Islet precursor cell (in vitro differentiated cells): Measurements from ENCODE around the gene AFF3.
A peak's percentile ranks its signal among the peaks of the same experiment; 100 is the strongest.

Source experiments
- DNase-seq: peaks from one replicate; pipeline ENCODE4 v3.0.0-alpha.2; 2018

The AFF3 gene

DNA sequence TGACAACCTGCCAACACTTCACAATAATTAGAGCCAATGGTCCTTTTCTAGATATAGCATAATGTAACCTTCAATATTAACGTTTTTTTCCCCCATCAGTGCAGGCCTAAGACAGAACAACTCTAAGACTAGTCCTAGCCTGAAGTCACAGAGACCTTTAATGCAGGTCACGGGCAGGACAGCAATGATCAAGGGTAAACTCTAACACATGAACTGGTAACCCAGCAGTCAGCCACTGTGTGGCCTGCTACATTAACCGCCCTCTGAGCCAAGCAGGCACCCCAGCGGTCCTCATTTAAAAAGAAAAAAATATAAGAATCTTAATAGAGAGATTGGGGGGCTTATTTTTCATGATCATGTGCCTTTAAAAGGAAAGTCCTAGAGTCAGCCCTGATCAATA, 290.6 kb downstream of the AFF3 start:
- DNase-seq: no peak

DNA sequence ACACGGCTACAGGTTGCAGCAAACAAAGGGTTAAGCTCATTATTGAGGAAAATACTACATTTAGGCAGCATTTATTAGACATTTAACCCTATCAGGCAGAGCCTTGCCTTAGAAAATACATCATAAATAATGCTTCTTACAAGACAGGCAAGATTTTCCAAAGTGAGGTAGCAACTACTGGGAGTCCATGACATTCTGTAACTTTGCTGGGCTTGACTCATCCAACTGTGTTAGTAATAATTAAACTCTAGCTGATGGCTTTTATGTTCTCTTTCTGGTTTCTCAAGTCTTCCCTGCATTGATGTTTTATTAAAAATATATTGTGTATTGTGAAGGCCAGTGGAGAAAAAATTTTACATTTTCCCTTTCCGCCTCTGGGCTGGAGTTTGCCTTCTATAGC, 291.3 kb downstream of the AFF3 start:
- no peak for DNase-seq

DNA sequence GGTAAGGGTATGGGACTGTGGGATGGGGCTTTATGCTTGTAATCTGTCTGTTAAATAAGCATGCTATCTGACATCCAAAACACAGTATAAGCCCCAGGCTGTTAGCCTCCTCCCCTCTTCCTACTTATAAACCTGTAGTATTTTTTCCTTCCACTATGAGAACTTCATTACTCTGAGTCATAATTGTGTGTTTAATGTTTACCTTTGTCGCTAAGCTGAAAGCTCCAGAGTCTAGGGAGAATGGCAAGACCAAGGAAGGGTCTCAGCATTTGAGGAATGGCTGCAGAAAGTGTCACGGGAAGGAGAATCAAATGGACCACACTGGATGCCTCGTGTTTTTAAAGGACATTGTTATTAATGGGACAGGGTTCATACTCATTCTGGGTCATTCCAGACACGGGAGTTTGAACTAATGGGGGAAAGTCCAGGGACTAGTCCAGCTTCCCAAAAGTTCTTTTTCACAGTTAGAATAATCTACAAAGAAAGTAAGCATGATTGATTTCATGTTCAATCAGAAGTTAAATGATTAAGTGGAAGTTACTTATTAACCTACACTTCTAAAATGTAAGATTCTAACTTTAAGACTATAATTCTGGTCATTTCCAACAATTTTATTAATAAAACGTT, 292.2 kb downstream of the AFF3 start:
- no peak for DNase-seq

DNA sequence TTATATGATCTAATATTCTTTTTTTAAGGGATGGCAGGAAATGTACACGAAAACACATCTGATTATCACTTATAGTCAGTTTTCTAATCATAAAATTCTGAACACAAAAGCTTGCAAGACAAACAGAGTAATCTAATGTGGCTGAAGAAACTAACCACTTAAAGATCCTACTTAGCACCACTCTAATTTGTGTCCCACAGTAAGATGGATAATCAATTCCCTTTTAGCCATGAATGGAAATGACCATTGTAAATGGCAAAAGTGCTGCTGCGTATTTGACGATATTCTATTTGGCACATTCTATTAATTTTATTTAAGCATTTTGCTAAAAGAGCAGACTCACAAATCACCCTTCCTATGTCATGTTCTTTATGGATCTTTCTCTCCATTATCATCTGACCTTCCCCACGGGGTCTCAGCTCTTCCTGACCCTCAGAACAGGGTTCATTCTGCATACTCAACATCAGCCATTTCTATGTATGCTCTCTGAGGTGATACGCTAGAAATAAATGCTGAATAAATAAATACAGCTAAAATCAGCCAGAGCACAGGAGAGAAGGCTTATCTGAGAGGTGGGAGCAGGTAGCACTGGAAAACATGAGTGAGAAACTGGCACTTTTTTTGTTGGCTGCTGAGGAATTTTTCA, 295.8 kb downstream of the AFF3 start:
- DNase-seq: no peak

DNA sequence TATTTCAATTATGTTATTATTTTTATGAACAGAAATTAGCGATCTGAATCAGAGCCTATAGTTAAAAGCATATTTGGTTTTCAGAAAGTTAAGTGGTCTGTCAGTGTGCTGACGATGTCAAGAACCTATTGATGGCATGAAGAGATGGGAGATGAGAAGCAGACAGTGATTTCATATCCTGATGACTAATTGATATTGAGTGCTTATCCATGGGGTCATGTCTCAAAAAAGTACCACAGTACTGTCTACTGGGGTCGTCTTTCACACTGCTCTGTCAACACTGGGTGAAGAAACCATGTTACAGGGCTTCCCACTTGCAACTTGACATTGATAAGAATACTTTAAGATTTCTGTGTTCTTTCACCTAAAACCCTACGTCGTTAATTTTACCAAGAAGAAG, 297.1 kb downstream of the AFF3 start:
- DNase-seq: no peak

DNA sequence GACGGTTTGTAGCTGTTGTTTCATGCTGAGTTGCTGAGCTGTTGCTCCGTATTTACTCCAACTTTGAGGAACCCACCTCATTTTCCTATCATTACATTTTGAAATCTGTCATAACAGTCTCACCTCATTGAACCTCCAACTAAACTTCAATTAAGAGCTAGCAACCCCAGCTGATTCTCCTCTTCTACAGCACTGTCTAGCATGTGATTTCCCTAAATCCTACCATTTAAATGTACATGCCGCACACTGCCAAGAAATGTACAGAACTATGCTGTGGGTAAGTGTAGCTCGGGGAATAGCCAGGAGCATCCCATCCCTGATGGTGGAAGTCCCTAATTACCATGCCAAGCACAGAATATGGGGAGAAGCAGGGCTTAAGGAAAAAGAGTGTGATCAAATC, 299.9 kb downstream of the AFF3 start:
- DNase-seq: no peak

DNA sequence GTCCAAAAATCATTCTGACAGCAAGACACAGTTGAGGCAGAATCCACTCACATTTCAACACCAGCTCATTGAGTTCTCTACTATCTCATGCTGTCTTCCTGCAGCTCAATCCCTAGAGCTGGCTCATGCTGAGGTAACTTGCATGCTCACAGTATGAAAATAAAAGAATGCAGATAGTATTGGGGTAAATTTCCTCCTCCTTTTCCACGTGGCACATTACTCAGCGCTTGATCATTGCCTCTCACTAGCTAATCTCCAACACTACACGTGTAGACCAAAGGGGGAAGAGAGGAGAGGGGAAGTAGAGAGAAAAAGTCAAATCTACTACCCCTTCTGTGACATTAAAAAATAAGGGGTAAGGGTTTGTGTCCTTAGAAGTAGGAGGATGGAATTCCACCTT, 300.6 kb downstream of the AFF3 start:
- DNase-seq: no peak

DNA sequence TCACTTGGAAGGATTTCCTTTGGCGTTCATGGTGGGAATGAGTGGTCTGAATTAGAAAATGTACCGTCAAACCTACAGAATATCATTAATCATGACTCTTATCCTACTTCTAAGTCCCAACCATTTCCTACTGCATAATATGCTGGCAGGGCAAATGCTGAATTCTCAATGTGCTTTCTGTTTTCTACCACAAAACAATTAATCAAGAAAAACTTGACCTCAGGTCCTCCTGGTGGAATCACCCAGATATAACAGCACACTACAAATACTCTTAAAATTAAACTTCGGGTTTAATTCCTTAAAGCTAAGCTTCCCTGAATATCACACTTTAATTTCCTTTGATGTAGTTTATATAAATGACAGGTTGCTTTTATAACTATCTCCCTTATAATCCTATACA, 301.6 kb downstream of the AFF3 start:
- DNase-seq: no peak

DNA sequence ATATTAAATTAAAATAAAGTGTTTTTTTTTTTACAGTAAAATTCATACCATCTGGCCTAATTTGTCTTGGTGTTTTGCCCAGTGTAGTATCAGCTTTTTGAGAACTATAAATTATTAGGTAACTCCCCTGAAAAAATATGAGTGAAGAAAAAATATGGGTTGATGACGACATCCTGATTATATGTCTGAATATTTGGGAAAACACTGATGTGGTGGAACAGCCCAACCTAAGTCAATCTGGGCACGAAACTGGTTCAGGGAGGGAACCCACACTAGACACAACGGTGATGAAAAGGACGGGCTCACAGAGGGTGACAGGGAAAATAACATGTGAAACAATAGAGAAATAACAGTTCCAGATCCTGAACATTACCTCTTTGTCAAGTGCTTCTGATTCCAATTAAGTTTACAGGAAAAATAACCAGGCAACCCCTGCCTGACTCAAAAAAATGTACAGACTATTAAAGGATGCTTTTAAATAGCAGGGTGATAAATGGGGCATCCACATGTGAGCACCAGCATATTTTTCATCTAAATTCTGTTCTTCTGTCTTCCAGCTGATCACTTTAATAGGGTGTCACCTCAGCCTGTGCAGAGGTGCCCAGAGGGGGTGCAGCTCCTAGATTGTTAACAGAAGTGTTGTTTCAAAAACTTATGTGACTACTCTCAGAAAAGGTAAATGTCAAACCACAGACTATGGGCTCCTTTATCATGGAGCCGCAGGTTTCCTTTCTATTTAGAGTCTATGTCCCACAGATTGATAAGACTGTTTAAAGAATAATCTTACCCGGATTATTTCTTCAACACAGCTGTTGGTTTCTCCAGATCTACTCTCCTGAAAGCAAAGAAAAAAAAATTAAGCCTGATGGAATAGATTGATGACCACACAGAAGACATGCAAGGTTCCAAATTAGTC, 305.4 kb downstream of the AFF3 start:
- no peak for DNase-seq

DNA sequence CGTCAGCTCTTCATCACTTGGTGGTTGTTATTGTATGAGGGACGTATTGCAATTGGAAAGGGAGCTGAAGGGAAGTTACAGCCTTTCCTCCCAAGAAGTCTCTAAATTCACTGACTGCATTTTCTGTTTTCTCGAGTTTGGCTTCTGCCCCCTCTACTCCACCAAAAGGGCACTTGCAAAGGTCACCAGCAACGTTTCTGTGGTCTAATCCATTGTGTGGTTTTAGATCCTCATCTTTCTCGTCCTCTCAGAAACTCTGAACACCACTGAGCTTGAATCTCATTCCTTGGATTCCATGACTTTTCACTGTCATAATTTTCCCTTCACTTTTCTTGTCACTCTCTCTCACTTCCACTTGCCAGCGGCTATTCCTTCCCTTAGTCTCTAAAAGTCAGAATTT, 308.0 kb downstream of the AFF3 start:
- DNase-seq: no peak

DNA sequence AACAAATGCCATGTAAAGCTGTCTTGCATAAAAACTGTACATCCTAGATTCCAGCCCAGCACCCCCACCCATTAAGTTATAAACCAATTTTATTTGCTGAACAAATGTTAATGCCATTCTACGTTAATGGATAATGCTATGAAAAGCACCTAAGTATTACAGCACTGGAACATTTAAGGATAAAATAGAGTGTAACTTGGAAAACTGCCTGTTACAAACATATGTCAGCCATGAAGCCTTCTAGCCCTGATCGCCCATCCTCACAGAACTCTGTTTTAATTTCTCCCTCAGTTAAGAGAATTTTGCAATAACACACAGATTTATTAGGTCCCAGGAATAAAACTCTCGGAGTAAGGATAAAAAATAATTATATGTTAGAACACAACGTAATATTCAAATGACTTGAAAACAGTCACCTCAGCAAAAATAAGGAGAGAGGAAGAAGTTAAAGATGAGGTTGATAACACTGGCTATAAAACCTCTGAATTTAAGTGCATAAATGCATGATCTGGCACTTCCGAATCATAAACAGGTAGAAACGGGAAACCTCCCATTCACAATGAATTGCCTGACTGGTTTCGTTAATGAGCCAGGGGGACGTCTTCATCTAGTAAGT, 308.7 kb downstream of the AFF3 start:
- no peak for DNase-seq

DNA sequence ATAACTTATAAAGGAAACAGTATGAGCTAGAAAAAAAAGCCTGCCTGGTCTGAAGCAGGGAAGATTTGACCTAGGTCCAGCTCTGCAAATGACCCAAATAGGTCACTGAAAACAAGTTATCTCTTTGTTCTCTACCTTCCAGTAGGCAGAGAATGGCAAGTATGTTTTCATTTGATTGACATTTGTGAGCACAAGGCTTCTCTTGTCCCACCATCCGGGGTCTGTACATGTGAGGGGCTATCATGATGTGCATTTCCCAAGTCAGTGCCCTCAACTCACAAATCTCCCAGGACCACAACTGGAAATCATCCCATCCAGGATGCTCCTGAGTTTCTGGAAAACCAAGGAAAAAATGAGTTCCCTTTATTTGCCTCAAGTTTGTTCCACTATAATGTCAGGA, 309.5 kb downstream of the AFF3 start:
- no peak for DNase-seq

DNA sequence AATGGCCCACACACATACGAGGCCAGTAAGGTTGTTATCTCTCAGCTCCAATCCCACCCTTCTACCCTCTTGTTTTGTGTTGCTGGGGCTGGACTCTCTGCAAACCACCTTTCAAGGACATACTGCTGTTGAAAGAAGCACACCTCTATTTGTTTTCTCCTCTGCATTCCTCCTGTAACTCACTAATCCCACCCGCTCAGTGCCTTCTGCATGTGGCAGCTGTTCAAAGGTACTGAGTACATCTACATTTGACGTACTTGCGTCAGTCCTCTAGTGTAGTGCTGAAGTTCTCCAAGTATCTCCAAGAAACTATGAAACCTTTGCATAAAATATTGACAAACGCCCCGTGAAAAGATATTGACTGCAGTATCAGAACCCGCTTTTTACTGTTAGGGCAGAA, 310.6 kb downstream of the AFF3 start:
- no peak for DNase-seq

DNA sequence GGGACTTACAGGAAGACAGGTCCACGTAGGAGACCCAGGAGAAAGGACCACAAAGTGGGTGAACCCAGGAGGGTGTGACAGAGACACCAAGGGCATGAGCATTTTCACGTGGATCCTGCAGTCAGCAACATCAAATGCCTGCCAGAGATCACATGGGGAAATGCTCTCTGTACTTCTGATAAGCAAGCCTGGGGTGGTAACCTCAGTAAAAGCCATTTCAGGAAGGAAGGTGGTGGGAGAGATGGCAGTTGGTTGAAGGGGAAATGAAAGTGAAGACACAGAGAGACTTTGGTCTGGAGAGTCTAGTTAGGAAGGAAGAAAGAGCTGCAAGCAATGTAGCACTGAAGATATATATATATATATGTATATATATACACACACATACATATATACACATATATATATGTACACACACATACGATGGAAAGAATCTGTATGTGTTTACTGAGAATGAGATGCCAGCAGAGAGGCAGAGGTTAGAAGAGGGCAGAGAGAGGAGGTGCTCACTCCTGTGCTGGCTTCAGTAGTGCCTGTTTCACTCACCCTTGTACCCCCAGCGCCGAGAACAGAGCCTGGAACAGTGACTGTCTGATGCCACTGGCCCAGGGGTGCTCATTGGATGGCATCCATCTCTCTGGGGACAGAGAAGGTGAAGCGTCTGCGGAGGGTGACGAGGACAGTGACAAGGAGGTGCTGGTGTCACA, 314.9 kb downstream of the AFF3 start:
- no peak for DNase-seq

DNA sequence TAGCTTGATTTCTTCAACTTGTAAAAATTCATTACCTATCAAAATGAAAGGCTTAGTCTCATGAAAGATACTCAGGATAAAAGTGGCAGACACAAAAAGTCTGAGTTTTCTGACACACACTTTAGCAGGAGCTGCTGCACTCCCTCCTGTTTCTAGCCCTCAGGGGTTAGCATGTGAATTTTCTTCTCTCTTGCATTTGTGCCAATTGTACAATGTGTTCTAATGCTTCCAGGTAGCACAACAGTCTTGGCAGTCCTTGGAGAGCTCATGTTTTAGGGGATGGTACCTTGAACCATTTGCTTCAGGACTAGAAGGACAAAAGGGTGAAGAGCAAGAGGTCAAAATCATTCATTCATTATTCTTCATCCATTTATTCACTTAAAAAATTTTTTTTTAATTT, 316.8 kb downstream of the AFF3 start:
- DNase-seq: no peak

DNA sequence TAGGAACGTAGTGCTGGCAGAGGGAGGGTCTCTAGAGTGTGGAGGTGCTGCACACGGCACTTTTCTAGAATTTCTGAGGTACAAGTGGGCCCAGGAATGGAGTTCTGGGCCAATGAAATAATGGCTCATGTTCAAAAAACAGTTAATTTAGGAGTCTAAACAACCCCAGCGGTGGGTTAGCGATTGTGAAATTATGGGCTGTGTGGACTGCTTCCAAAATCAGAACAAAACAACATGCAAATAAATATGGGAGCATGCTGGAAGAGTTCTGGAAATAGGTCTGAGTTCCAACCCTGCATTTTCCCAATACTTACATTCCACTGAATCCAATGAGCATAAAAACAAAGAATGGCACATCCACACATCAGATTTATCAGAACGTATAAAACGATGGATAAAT, 317.6 kb downstream of the AFF3 start:
- DNase-seq: no peak

DNA sequence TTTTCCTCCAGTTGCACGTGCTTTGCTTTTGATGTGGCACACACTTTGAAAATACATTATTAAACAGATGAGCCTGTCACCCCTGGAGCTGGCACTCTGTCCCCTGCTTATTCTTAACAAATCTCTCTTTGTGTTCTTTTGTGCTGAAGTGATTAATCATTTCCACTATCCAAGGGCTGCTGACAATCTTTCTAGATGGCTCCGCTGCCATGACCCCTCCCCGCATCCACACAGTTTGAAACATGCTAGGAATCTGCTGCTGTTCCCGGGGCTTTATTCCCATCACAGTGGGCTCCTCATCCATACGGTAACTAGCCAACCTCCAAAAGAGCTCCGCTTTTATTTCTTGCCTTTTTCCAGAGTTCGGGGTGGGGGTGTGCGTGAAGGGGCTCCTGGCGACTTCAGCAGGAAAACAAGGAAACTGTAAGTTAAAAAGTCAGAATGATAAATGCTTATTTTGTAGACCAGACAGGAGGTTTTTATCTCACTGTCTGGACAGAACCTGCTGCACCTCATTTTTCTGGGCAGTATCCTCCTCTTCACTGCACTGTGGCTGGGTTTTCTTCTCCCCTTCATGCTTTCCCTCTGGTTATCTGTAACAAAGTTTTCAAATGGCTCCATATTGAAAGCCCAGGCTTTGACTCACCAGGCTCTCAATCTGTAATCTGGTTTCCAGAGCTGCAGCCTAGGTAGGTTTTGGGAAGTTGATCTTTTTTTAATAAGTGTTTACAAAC, 319.7 kb downstream of the AFF3 start:
- DNase-seq: peak; percentile 62

DNA sequence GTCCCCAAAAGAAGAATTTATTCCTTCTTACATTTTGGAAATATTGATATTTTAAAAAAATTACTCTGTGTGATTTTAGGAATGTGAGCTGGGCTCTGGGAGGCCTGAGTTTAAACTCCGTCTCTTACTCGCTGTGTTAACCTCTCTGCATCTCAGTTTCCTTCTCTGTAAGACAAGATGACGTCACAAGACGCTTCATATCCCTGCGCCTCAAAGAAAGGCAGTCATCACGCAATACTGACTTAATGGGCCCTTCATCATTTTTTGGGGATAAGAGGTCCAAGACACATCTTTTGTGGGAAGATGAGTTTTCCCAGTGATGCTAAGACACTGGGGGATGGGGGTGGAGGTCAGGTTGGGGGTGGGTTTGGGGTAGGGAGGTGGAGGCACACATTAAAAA, 320.4 kb downstream of the AFF3 start:
- no peak for DNase-seq

DNA sequence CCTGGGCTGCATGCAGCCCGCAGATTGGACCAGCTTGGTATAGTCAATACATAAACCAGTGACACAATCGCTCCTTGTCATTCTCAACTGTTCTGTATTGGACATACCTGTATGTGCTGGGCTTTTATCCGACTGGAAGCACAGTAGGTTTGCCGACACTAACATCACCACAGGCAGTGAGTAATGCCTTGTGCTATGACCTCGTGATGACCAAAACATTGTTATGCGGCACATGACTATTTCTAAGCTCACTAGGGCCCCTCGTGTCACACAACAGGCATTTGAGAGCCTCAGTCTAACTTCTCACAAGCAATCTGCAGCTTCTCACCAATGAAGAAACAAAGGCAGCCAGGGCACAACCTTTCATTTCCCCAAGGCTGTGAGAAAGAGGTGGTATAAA, 320.8 kb downstream of the AFF3 start:
- peak; percentile 80 for DNase-seq

DNA sequence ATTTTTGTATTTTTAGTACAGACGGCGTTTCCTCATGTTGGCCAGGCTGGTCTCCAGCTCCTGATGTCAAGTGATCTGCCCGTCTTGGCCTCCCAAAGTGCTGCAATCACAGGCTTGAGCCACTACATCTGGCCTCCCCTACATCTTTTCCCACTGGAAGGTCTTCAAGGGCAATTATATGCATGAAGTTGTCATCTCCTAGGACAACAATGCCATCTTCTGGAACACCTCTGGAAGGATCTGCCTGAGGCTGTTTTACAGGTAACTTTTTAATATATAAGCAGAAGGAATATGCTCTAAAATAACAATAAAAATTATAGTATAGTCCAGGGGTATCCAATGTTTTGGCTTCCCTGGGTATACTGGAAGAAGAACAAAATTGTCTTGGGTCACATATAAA, 321.4 kb downstream of the AFF3 start:
- no peak for DNase-seq

DNA sequence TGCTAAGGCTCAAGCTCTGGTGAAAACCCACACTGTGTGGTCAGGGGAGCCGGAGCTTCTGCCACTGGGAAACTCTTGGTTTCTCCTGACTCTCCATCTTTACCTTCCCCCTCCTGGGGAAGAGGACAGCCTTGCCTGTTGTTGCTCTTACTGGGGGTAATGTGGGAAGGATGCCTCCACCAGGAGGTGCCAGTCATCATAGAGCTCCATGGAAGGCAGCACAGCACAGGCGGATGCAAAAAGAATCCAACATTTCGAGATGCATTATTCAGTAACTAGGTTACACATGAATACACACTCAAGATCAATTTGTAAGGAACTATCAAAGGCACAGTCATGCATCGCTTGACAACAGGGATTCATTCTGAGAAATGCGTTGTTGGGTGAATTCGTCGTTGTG, 322.6 kb downstream of the AFF3 start:
- no peak for DNase-seq

DNA sequence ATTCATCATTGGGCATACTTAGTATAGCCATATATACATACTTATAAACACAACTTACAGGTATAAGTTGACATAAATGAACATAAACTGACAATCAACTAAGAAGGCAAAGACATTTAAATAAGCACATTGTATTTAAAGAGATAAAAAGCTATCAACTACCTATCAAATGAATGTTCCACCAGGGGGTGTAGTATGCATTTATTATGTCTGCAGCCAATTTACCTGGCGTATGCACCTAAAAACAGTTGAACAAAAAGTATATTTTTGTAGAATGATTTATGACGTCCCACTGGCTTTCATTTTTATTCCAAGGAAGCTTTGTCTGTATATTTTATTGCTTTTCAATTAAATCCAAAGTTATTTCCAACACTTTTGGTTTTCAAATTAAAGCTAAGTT, 323.5 kb downstream of the AFF3 start:
- no peak for DNase-seq
